Mesenchymal stem cell (in vitro differentiated cells and primary cell): Measurements from ENCODE around the gene LUZP2.

Experiments
- DNase-seq: peaks from one replicate; pipeline ENCODE4 v3.0.0-alpha.2; 2013
- H2AFZ ChIP-seq: one replicate; pipeline ENCODE4 v1.6.1; 2013; ENCODE audit warnings: low read depth, mild to moderate bottlenecking, control low read depth, inconsistent platforms, low read length, moderate library complexity
- H2AK5ac ChIP-seq: 2 replicates; pipeline ENCODE4 v1.6.1; 2013; ENCODE audit warnings: low read length, moderate library complexity, mild to moderate bottlenecking, inconsistent platforms; ENCODE audit not compliant: severe bottlenecking
- H2BK120ac ChIP-seq: one replicate; pipeline ENCODE4 v1.6.1; 2013; ENCODE audit warnings: low read depth, mild to moderate bottlenecking, inconsistent platforms, low read length, moderate library complexity
- H2BK12ac ChIP-seq, 2 experiments: one replicate each; pipeline ENCODE4 v1.6.1; 2013; ENCODE audit warnings: inconsistent platforms in 2 of 2, low read length in 2 of 2, mild to moderate bottlenecking in 2 of 2, moderate library complexity in 2 of 2, control low read depth in 1 of 2
- H2BK15ac ChIP-seq: one replicate; pipeline ENCODE4 v1.6.1; 2013; ENCODE audit warnings: mild to moderate bottlenecking, low read depth, inconsistent platforms; ENCODE audit not compliant: poor library complexity, severe bottlenecking
- H2BK5ac ChIP-seq: 2 replicates; pipeline ENCODE4 v1.6.1; 2013; ENCODE audit warnings: low read depth, mild to moderate bottlenecking, low read length, control low read depth, inconsistent platforms; ENCODE audit not compliant: poor library complexity, severe bottlenecking
- H3K14ac ChIP-seq, 2 experiments: one replicate each; pipeline ENCODE4 v1.6.1; 2013; ENCODE audit warnings: inconsistent platforms in 2 of 2, low read length in 2 of 2, control low read depth in 1 of 2, mild to moderate bottlenecking in 1 of 2, moderate library complexity in 1 of 2
- H3K18ac ChIP-seq, 2 experiments: one replicate each; pipeline ENCODE4 v1.6.1; 2013; ENCODE audit warnings: inconsistent platforms in 2 of 2, low read length in 2 of 2, control low read depth in 1 of 2, low read depth in 1 of 2, mild to moderate bottlenecking in 1 of 2
- H3K23ac ChIP-seq, 2 experiments: one replicate each; pipeline ENCODE4 v1.6.1; 2013; ENCODE audit warnings: inconsistent platforms in 2 of 2, low read length in 2 of 2, mild to moderate bottlenecking in 2 of 2, moderate library complexity in 2 of 2, control low read depth in 1 of 2
- H3K27ac ChIP-seq: 2 replicates; pipeline ENCODE4 v1.5.1; 2013; ENCODE audit warnings: mild to moderate bottlenecking, moderate library complexity, low read length, control low read depth, inconsistent platforms; ENCODE audit not compliant: poor library complexity, severe bottlenecking
- H3K27me3 ChIP-seq, 2 experiments: 2 replicates each; pipeline versions ENCODE4 v1.6.1 to v1.7.0; 2013; ENCODE audit warnings: low read length in 2 of 2, mild to moderate bottlenecking in 2 of 2, moderate library complexity in 2 of 2, control low read depth in 1 of 2, inconsistent platforms in 1 of 2; ENCODE audit not compliant: control insufficient read depth in 1 of 2, insufficient read depth in 1 of 2
- H3K36me3 ChIP-seq, 2 experiments: 2 replicates each; pipeline versions ENCODE4 v1.6.1 to v1.7.0; 2013; ENCODE audit warnings: low read length in 2 of 2, control low read depth in 1 of 2, inconsistent platforms in 1 of 2, low read depth in 1 of 2, mild to moderate bottlenecking in 1 of 2; ENCODE audit not compliant: insufficient read depth in 2 of 2, control insufficient read depth in 1 of 2
- H3K4ac ChIP-seq, 2 experiments: one replicate each; pipeline ENCODE4 v1.6.1; 2013; ENCODE audit warnings: inconsistent platforms in 2 of 2, low read length in 2 of 2, mild to moderate bottlenecking in 2 of 2, moderate library complexity in 2 of 2, control low read depth in 1 of 2, low read depth in 1 of 2
- H3K4me1 ChIP-seq: 2 replicates; pipeline ENCODE4 v1.6.1; 2013; ENCODE audit warnings: low read depth, low read length, control low read depth; ENCODE audit not compliant: control insufficient read depth, insufficient read depth
- H3K4me2 ChIP-seq: 2 replicates; pipeline ENCODE4 v1.6.1; 2013; ENCODE audit warnings: low read length, mild to moderate bottlenecking, inconsistent platforms; ENCODE audit not compliant: poor library complexity, severe bottlenecking
- H3K4me3 ChIP-seq, 2 experiments: 2 replicates each; pipeline versions ENCODE4 v1.5.1 to v1.7.0; 2013; ENCODE audit warnings: low read length in 2 of 2, mild to moderate bottlenecking in 2 of 2, control low read depth in 1 of 2, low read depth in 1 of 2; ENCODE audit not compliant: insufficient read depth in 1 of 2
- H3K79me1 ChIP-seq: replicated peaks from 2 replicates; pipeline ENCODE4 v1.6.1; 2013; ENCODE audit warnings: mild to moderate bottlenecking, control low read depth, low read length, inconsistent platforms; ENCODE audit not compliant: poor library complexity, severe bottlenecking
- H3K9ac ChIP-seq: 2 replicates; pipeline ENCODE4 v1.7.0; 2013; ENCODE audit warnings: mild to moderate bottlenecking, low read length, moderate library complexity
- H3K9me3 ChIP-seq: 2 replicates; pipeline ENCODE4 v1.7.0; 2013; ENCODE audit warnings: mild to moderate bottlenecking, low read length; ENCODE audit not compliant: control insufficient read depth
- H4K8ac ChIP-seq: one replicate; pipeline ENCODE4 v1.6.1; 2013; ENCODE audit warnings: inconsistent platforms, mild to moderate bottlenecking, low read length, moderate library complexity
- H4K91ac ChIP-seq: one replicate; pipeline ENCODE4 v1.6.1; 2013; ENCODE audit warnings: mild to moderate bottlenecking, low read length, inconsistent platforms
- WGBS: methylation state at CpG from one replicate; pipeline ENCODE4 v1.1.7; 2013; ENCODE audit warnings: mixed read lengths; 5-methylcytosine and 5-hydroxymethylcytosine counted together

The LUZP2 gene

DNA sequence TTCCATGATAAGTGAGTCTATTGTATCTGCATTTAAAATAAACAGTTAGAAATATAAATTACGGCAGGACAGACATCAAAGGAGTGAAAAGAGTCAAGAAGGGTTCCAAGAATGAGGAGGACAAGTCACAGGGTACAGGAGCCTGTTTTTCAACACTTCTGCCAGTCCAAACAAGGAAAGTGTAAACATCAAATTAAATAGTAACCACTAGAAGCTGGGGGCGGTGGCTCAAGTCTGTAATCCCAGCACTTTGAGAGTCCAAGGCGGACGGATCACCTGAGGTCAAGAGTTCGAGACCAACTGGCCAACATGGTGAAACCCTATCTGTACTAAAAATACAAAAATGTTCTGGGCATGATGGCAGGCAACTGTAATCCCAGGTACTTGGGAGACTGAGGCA lies 219.6 kb downstream of the LUZP2 start:
- no peak for DNase-seq
- Histone ChIP-seq H2AK5ac (no peak overlapping the region), H4K91ac (no peak overlapping the region), H3K27ac (no peak overlapping the region), H3K9ac (no peak overlapping the region), H4K8ac (no peak overlapping the region), H3K79me1 (no peaks in the 10 kb centered on the region), H3K4me1 (no peaks in the 10 kb centered on the region), H3K36me3 (no peaks in the 10 kb centered on the region), H2BK5ac (no peak overlapping the region), H3K4ac (no peak overlapping the region), H3K23ac (no peak overlapping the region), H3K4me3 (no peak overlapping the region), H2BK12ac (no peak overlapping the region), H2BK120ac (no peak overlapping the region), H3K9me3 (peaks cover 4% of the 10 kb centered on the region), H3K18ac (no peak overlapping the region), H3K27me3 (no peaks in the 10 kb centered on the region), H2BK15ac (no peak overlapping the region), H2AFZ (no peak overlapping the region), H3K4me2 (no peak overlapping the region), H3K14ac (no peak overlapping the region)
- WGBS: 80% methylated on average over 3 of the region's 5 CpGs

DNA sequence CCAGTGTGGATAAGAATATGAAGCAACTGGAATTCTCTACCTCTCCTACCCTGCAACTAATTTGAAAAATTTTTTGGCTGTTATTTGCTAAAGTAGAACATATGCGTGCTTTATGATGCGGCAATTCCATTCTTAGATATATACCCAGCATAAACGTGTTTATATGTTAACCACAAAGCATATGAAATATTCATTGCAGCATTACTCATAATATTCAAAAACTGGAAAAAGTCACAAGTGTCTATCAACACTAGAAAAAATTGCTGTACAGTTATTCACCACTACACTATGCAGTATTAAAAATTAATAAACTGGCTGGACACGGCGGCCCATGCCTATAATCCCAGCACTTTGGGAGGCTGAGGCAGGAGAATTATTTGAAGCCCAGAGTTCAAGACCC lies 226.4 kb downstream of the LUZP2 start:
- H2AFZ ChIP-seq: no peak overlapping the region
- H2BK5ac ChIP-seq: no peak overlapping the region
- no peak overlapping the region for H3K27ac ChIP-seq
- H3K18ac ChIP-seq: no peak overlapping the region
- H3K9ac ChIP-seq: no peak overlapping the region
- H2BK15ac ChIP-seq: no peak overlapping the region
- H3K14ac ChIP-seq: no peak overlapping the region
- no peak for DNase-seq
- no peak overlapping the region for H3K4ac ChIP-seq
- WGBS: 99% methylated on average over 3 of the region's 5 CpGs
- no peaks in the 10 kb centered on the region for H3K36me3 ChIP-seq
- H4K91ac ChIP-seq: no peak overlapping the region
- no peak overlapping the region for H3K4me3 ChIP-seq
- no peaks in the 10 kb centered on the region for H3K9me3 ChIP-seq
- no peak overlapping the region for H2BK12ac ChIP-seq
- no peak overlapping the region for H2BK120ac ChIP-seq
- H4K8ac ChIP-seq: no peak overlapping the region
- no peaks in the 10 kb centered on the region for H3K27me3 ChIP-seq
- H3K4me2 ChIP-seq: no peak overlapping the region
- H2AK5ac ChIP-seq: no peak overlapping the region
- no peaks in the 10 kb centered on the region for H3K79me1 ChIP-seq
- no peaks in the 10 kb centered on the region for H3K4me1 ChIP-seq
- no peak overlapping the region for H3K23ac ChIP-seq

DNA sequence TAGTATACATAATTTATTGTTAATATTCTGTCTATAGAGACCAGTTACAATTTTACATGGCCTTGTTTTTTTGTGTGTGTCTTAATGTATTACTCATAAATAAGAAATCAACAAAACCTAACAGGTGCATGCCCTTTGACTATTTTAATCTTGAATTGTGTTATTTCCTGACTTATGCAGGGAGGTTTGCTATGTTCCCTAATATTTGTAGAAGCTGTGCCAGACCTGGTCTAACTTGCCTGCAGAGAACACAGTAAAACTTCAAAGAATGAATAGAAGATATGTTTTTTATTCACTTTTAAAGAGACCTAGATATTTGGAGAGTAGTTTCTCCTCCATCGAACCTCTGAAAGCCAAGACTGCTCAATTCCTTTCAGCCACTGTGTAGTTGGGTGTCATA lies 234.7 kb downstream of the LUZP2 start:
- Histone ChIP-seq H3K4ac (no peak overlapping the region), H3K14ac (no peak overlapping the region), H2BK12ac (no peak overlapping the region), H3K4me2 (no peak overlapping the region), H3K79me1 (no peaks in the 10 kb centered on the region), H4K8ac (no peak overlapping the region), H4K91ac (no peak overlapping the region), H3K9ac (no peak overlapping the region), H2BK15ac (no peak overlapping the region), H2AK5ac (no peak overlapping the region), H3K23ac (no peak overlapping the region), H3K18ac (no peak overlapping the region), H3K36me3 (no peaks in the 10 kb centered on the region), H2BK120ac (no peak overlapping the region), H3K4me3 (no peak overlapping the region), H3K9me3 (no peaks in the 10 kb centered on the region), H2BK5ac (no peak overlapping the region), H3K27ac (no peak overlapping the region), H3K27me3 (no peaks in the 10 kb centered on the region), H3K4me1 (no peaks in the 10 kb centered on the region), H2AFZ (no peak overlapping the region)
- no peak for DNase-seq
- WGBS: 100% methylated on average over 1 of the region's 1 CpG

DNA sequence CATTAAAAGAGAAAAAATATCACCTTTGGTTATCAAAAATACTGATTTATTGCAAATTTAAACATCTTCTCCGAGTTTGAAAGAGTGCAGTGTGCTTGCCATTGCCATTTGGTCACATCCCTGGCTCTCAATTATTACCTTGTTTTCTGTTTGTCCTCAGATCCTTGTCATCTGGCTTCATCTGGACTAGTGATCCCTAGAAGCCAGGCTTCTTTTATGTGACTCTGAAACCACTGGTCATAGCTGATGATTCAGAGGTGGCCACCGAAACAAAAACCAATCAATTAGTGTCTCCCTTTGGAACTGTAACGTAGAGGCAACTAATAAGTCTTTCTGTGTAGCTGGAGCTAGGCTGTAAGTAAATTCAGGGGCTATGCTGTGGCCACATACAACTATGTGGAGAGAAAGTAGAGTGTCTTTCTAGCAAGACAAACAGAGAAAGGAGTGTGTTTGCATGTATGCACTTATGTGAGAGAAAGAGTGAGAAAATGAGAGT lies 237.9 kb downstream of the LUZP2 start:
- no peak overlapping the region for H2AFZ ChIP-seq
- WGBS: 55% methylated on average over 3 of the region's 3 CpGs
- no peak overlapping the region for H3K27ac ChIP-seq
- no peak overlapping the region for H2BK120ac ChIP-seq
- no peak overlapping the region for H3K9ac ChIP-seq
- no peak overlapping the region for H2BK15ac ChIP-seq
- H3K79me1 ChIP-seq: no peaks in the 10 kb centered on the region
- no peaks in the 10 kb centered on the region for H3K27me3 ChIP-seq
- no peak overlapping the region for H3K18ac ChIP-seq
- no peak overlapping the region for H3K23ac ChIP-seq
- no peaks in the 10 kb centered on the region for H3K9me3 ChIP-seq
- H3K4me3 ChIP-seq: no peak overlapping the region
- no peak overlapping the region for H2AK5ac ChIP-seq
- no peak overlapping the region for H3K14ac ChIP-seq
- no peak overlapping the region for H4K91ac ChIP-seq
- no peak overlapping the region for H4K8ac ChIP-seq
- no peak overlapping the region for H2BK5ac ChIP-seq
- no peak overlapping the region for H2BK12ac ChIP-seq
- H3K36me3 ChIP-seq: no peaks in the 10 kb centered on the region
- no peak for DNase-seq
- no peak overlapping the region for H3K4me2 ChIP-seq
- H3K4me1 ChIP-seq: no peaks in the 10 kb centered on the region
- no peak overlapping the region for H3K4ac ChIP-seq
